ENCODE results near the gene PKHD1. TPM values are rescaled to one million over a fixed set of nuclear protein-coding genes. Genes with fewer than 3 reads are reported as not detected.

PKHD1 gene
- total RNA-seq, 1 donor from 2014 or later, result not detected

GRCh38 chr6:51892339-51892738 is 195.1 kb downstream of the PKHD1 start:
- Mint-ChIP-seq H3K4me3 (ENCODE audit: unreplicated experiment) (no peak overlapping the region), H3K9me3 (ENCODE audit: low read depth) (no peaks in the 10 kb centered on the region), H3K27ac (ENCODE audit: unreplicated experiment) (no peak overlapping the region), H3K4me1 (ENCODE audit: low read depth) (no peaks in the 10 kb centered on the region), H3K36me3 (ENCODE audit: low read depth) (no peaks in the 10 kb centered on the region), H3K27me3 (ENCODE audit: low read depth) (no peaks in the 10 kb centered on the region)
- DNase-seq (ENCODE audit: low spot score), result no peak
- TF ChIP-seq CTCF (IDR thresholded peaks at IDR 0.05), result no peak

- TF ChIP-seq CTCF (IDR thresholded peaks at IDR 0.05), result no peak
- H3K36me3 Mint-ChIP-seq (ENCODE audit: low read depth), result no peaks in the 10 kb centered on the region
- H3K4me3 Mint-ChIP-seq (ENCODE audit: unreplicated experiment), result no peak overlapping the region
- no peaks in the 10 kb centered on the region for H3K4me1 Mint-ChIP-seq (ENCODE audit: low read depth)
- no peaks in the 10 kb centered on the region for H3K27me3 Mint-ChIP-seq (ENCODE audit: low read depth)
- H3K9me3 Mint-ChIP-seq (ENCODE audit: low read depth), result no peaks in the 10 kb centered on the region
- H3K27ac Mint-ChIP-seq (ENCODE audit: unreplicated experiment), result no peak overlapping the region
- no peak for DNase-seq (ENCODE audit: low spot score)
Observed at GRCh38 chr6:51891784-51892183, 195.6 kb downstream of the PKHD1 start.

- Mint-ChIP-seq H3K27me3 (ENCODE audit: low read depth) (peaks cover 6% of the 10 kb centered on the region), H3K4me1 (ENCODE audit: low read depth) (no peaks in the 10 kb centered on the region), H3K9me3 (ENCODE audit: low read depth) (no peaks in the 10 kb centered on the region), H3K27ac (ENCODE audit: unreplicated experiment) (no peak overlapping the region), H3K4me3 (ENCODE audit: unreplicated experiment) (no peak overlapping the region), H3K36me3 (ENCODE audit: low read depth) (no peaks in the 10 kb centered on the region)
- no peak for TF ChIP-seq CTCF (IDR thresholded peaks at IDR 0.05)
- DNase-seq (ENCODE audit: low spot score), result no peak
Observed at GRCh38 chr6:51887859-51888258, 199.6 kb downstream of the PKHD1 start.

- TF ChIP-seq CTCF (IDR thresholded peaks at IDR 0.05), result no peak
- Mint-ChIP-seq H3K4me3 (ENCODE audit: unreplicated experiment) (no peak overlapping the region), H3K9me3 (ENCODE audit: low read depth) (no peaks in the 10 kb centered on the region), H3K27me3 (ENCODE audit: low read depth) (peaks cover 6% of the 10 kb centered on the region), H3K27ac (ENCODE audit: unreplicated experiment) (no peak overlapping the region), H3K4me1 (ENCODE audit: low read depth) (no peaks in the 10 kb centered on the region), H3K36me3 (ENCODE audit: low read depth) (no peaks in the 10 kb centered on the region)
- no peak for DNase-seq (ENCODE audit: low spot score)
Observed at GRCh38 chr6:51885957-51886356, 201.5 kb downstream of the PKHD1 start.

GRCh38 chr6:51868591-51869355 is 218.6 kb downstream of the PKHD1 start:
- TF ChIP-seq CTCF (IDR thresholded peaks at IDR 0.05), result no peak
- Mint-ChIP-seq H3K4me1 (ENCODE audit: low read depth) (no peaks in the 10 kb centered on the region), H3K27ac (ENCODE audit: unreplicated experiment) (no peak overlapping the region), H3K4me3 (ENCODE audit: unreplicated experiment) (no peak overlapping the region), H3K9me3 (ENCODE audit: low read depth) (no peaks in the 10 kb centered on the region), H3K27me3 (ENCODE audit: low read depth) (peaks cover 7% of the 10 kb centered on the region), H3K36me3 (ENCODE audit: low read depth) (no peaks in the 10 kb centered on the region)
- no peak for DNase-seq (ENCODE audit: low spot score)
